HG03521 (cell line): ENCODE data around the gene RUBCN.
"Not testable (repeated sequence)": the region's sequence is repeated elsewhere in the genome, so short reads cannot be mapped to it uniquely, and the experiment has no call there.

Source experiments
- ATAC-seq: cut with Tn5 transposase; IDR thresholded peaks from one replicate; pipeline ENCODE4 v1.9.1; 2021; ENCODE audit warnings: mild to moderate bottlenecking, moderate library complexity; ENCODE audit not compliant: unreplicated experiment

Gene RUBCN

DNA sequence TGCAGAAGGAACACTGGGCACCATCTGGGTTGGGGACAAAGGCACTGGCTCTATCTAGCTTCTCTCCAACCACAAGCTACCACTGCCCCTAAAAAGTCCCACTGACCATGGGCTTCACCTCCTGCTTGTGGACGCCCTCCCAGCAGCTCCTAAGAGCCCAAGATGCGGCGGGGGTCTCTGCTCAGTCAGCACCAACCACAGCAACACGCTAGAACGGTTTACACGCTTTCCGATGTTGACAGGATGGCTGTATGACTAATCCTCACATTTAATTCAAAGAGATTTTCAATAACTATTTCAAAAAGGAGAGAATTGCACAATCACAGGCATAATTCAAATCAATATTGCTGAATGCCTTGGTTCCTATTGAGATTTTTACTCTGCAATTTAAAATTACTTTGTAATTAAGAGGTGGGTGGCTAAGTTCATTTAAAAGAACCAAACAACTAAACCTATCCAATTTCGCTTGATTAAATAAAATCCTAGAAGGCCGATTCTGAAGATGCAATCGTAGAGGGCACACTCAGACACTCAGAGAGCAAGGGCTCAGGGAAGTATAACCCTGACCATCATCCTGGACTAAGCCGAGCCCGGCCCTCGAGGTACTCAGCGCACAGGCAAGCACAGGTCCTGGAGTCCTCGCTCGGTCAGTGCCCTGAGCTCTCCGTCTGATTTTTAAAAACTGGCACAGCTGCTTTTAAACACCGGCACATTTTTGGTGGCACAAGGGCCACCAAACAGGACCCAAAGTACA is 110.1 kb downstream of the RUBCN start:
- ATAC-seq = peak; percentile 13

DNA sequence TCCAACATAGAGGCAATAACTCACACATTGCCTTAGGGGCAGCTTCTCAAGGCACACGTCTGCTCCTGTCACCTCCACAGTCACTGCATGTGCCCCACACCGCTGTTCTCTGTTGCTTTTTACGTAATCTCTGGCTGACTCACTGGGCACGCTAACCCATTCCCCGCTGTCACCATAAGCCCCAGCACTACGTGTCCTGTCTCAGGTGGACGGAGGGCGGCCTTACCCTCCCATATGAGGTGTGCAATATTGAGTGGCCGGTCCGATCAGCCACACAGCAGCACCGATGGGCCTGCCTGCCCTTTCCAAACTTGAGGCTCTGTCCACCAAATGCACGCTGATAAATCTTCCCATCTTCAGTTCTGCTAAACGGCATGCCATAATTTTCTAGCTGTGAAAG is 115.2 kb downstream of the RUBCN start:
- not testable (repeated sequence) for ATAC-seq
